Measurements from ENCODE around the gene DECR2. TPM values are rescaled to one million over a fixed set of nuclear protein-coding genes. Genes with fewer than 3 reads are reported as not detected.

DECR2 gene
- total and polyA plus RNA-seq, 2 donors from 2014 or later: 23.8 to 58.9 TPM

GRCh38 chr16:375212-375611 is 26.5 kb upstream of the DECR2 start:
- Histone ChIP-seq H3K27me3 (ENCODE audit: control insufficient read depth, insufficient read depth, low read length) (no peaks in the 10 kb centered on the region), H3K4me1 (ENCODE audit: control insufficient read depth in 2 of 3, insufficient read depth in 2 of 3, low read depth in 1 of 3, low read length in 3 of 3) (peaks cover 0 to 15% (median 0%) of the 10 kb centered on the region in 3 donors), H3K9me3 (ENCODE audit: control insufficient read depth in 2 of 3, insufficient read depth in 1 of 3, low read length in 3 of 3) (no peaks in the 10 kb centered on the region), H3K27ac (ENCODE audit: low read depth in 2 of 2, low read length in 2 of 2) (no peak overlapping the region), H3K36me3 (ENCODE audit: control insufficient read depth in 2 of 3, insufficient read depth in 3 of 3, low read length in 3 of 3) (peaks cover 0 to 10% (median 3%) of the 10 kb centered on the region in 3 donors), H3K9ac (ENCODE audit: low read length in 3 of 3) (no peak overlapping the region), H3K4me3 (ENCODE audit: low read length in 3 of 3) (no peak overlapping the region)
- DNase-seq (no peak), FAIRE-seq (no peak)
- TF ChIP-seq CTCF (IDR thresholded peaks at IDR 0.05; ENCODE audit: borderline replicate concordance, extremely low read depth, insufficient read depth): no peak
- intact Hi-C loops (cut with DNase I): no loop called here

GRCh38 chr16:375927-376816 is 25.5 kb upstream of the DECR2 start:
- Histone ChIP-seq H3K36me3 (ENCODE audit: control insufficient read depth in 2 of 3, insufficient read depth in 3 of 3, low read length in 3 of 3) (peaks cover 0 to 10% (median 3%) of the 10 kb centered on the region in 3 donors), H3K27me3 (ENCODE audit: control insufficient read depth, insufficient read depth, low read length) (no peaks in the 10 kb centered on the region), H3K4me1 (ENCODE audit: control insufficient read depth in 2 of 3, insufficient read depth in 2 of 3, low read depth in 1 of 3, low read length in 3 of 3) (peaks cover 0 to 20% (median 0%) of the 10 kb centered on the region in 3 donors), H3K9me3 (ENCODE audit: control insufficient read depth in 2 of 3, insufficient read depth in 1 of 3, low read length in 3 of 3) (no peaks in the 10 kb centered on the region), H3K4me3 (ENCODE audit: low read length in 3 of 3) (no peak overlapping the region), H3K9ac (ENCODE audit: low read length in 3 of 3) (no peak overlapping the region), H3K27ac (ENCODE audit: low read depth in 2 of 2, low read length in 2 of 2) (no peak overlapping the region)
- DNase-seq (peak in 1 of 5 donors; percentile 77), FAIRE-seq (no peak)
- no peak for TF ChIP-seq CTCF (IDR thresholded peaks at IDR 0.05; ENCODE audit: borderline replicate concordance, extremely low read depth, insufficient read depth)
- intact Hi-C loops (cut with DNase I): no loop called here

- intact Hi-C loops (cut with DNase I): no loop called here
These were observed 24.8 kb upstream of the DECR2 start for GRCh38 chr16:376817-377418.

More at GRCh38 chr16:376817-377418, 24.8 kb upstream of the DECR2 start:
- H3K36me3 ChIP-seq (ENCODE audit: control insufficient read depth in 2 of 3, insufficient read depth in 3 of 3, low read length in 3 of 3): peaks cover 0 to 10% (median 3%) of the 10 kb centered on the region in 3 donors
- H3K9me3 ChIP-seq (ENCODE audit: control insufficient read depth in 2 of 3, insufficient read depth in 1 of 3, low read length in 3 of 3): no peaks in the 10 kb centered on the region
- no peak for TF ChIP-seq CTCF (IDR thresholded peaks at IDR 0.05; ENCODE audit: borderline replicate concordance, extremely low read depth, insufficient read depth)
- no peak overlapping the region for H3K4me3 ChIP-seq (ENCODE audit: low read length in 3 of 3)
- DNase-seq: peak in 1 of 5 donors; percentile 75
- no peak for FAIRE-seq
- H3K27ac ChIP-seq (ENCODE audit: low read depth in 2 of 2, low read length in 2 of 2): no peak overlapping the region
- peaks cover 0 to 20% (median 0%) of the 10 kb centered on the region in 3 donors for H3K4me1 ChIP-seq (ENCODE audit: control insufficient read depth in 2 of 3, insufficient read depth in 2 of 3, low read depth in 1 of 3, low read length in 3 of 3)
- H3K9ac ChIP-seq (ENCODE audit: low read length in 3 of 3): no peak overlapping the region
- no peaks in the 10 kb centered on the region for H3K27me3 ChIP-seq (ENCODE audit: control insufficient read depth, insufficient read depth, low read length)

Data from kidney (tissue), 14 donors.